Endodermal cell (in vitro differentiated cells): ENCODE results near the gene FBXL4. TPM values are rescaled to one million over a fixed set of nuclear protein-coding genes. Genes with fewer than 3 reads are reported as not detected.

Source experiments
- DNase-seq: peaks from one replicate; pipeline ENCODE4 v3.0.0-alpha.2; 2017
- H3K27ac ChIP-seq: 2 replicates; pipeline ENCODE4 v1.5.1; 2013; ENCODE audit warnings: mild to moderate bottlenecking, low read depth, low read length, moderate library complexity
- H3K27me3 ChIP-seq: 2 replicates; pipeline ENCODE4 v1.6.1; 2013; ENCODE audit warnings: mild to moderate bottlenecking, low read length, moderate library complexity; ENCODE audit not compliant: insufficient read depth, control insufficient read depth, poor library complexity, severe bottlenecking
- H3K36me3 ChIP-seq: 2 replicates; pipeline ENCODE4 v1.7.0; 2013; ENCODE audit warnings: mild to moderate bottlenecking, low read length, moderate library complexity; ENCODE audit not compliant: control insufficient read depth, insufficient read depth
- H3K4me1 ChIP-seq: one replicate; pipeline ENCODE4 v1.7.0; 2013; ENCODE audit warnings: low read length; ENCODE audit not compliant: control insufficient read depth, insufficient read depth
- H3K4me3 ChIP-seq: 2 replicates; pipeline ENCODE4 v1.5.1; 2013; ENCODE audit warnings: mild to moderate bottlenecking, low read length, moderate library complexity
- H3K9ac ChIP-seq: 2 replicates; pipeline ENCODE4 v1.6.1; 2013; ENCODE audit warnings: mild to moderate bottlenecking, low read length, moderate library complexity; ENCODE audit not compliant: poor library complexity, severe bottlenecking; ENCODE audit errors: extremely low read depth
- H3K9me3 ChIP-seq: 2 replicates; pipeline ENCODE4 v1.6.1; 2013; ENCODE audit warnings: mild to moderate bottlenecking, low read length, moderate library complexity; ENCODE audit not compliant: control insufficient read depth
- H3K27ac Mint-ChIP-seq: 2 replicates; pipeline ENCODE4 v1.8.0; 2020; ENCODE audit warnings: mixed read lengths
- H3K27me3 Mint-ChIP-seq: 2 replicates; pipeline ENCODE4 v1.8.0; 2021; ENCODE audit warnings: mild to moderate bottlenecking, mixed read lengths; ENCODE audit not compliant: insufficient read depth
- H3K36me3 Mint-ChIP-seq: 2 replicates; pipeline ENCODE4 v1.8.0; 2020; ENCODE audit warnings: low read depth, mixed read lengths
- H3K4me1 Mint-ChIP-seq: 2 replicates; pipeline ENCODE4 v1.8.0; 2020; ENCODE audit warnings: mixed read lengths
- H3K4me3 Mint-ChIP-seq: 2 replicates; pipeline ENCODE4 v1.8.0; 2020; ENCODE audit warnings: mild to moderate bottlenecking, moderate library complexity, mixed read lengths
- H3K9me3 Mint-ChIP-seq: 2 replicates; pipeline ENCODE4 v1.8.0; 2020; ENCODE audit warnings: mild to moderate bottlenecking, mixed read lengths
- CTCF ChIP-seq: fragments of 200-600 bp; sonication (generic); conservative IDR thresholded peaks from 2 replicates; pipeline ENCODE4 v1.5.0; 2021; ENCODE audit warnings: antibody characterized with exemption, mild to moderate bottlenecking
- WGBS, 2 experiments: methylation state at CpG; one replicate each; pipeline versions ENCODE4 v1.1.5 to v1.1.7; 2013; ENCODE audit warnings: missing lambda C conversion rate in 2 of 2, mixed read lengths in 1 of 2; ENCODE audit not compliant: insufficient coverage in 1 of 2, insufficient read length in 1 of 2; 5-methylcytosine and 5-hydroxymethylcytosine counted together
- total RNA-seq, 2 donors: library from RNA; stranded (reverse); fragmentation: NEBNext Ultra II Directional in 1 of 2; extraction: Animal tissue kit (Norgen Biotek cat#: 25700) in 1 of 2; gene quantifications; 2 replicates in 1 of 2; 3 replicates in 1 of 2; pipeline ENCODE4 v1.2.1, GENCODE V29; 2021

Gene FBXL4
- total RNA-seq, 2 donors from 2014 or later, result 14.1 to 17.4 TPM

- H3K27me3 ChIP-seq, result no peaks in the 10 kb centered on the region
- peaks cover 3% of the 10 kb centered on the region for H3K4me1 Mint-ChIP-seq
Measured at GRCh38 chr6:98973571-98973970, 25.8 kb upstream of the FBXL4 start.

GRCh38 chr6:98971303-98971702 lies 23.6 kb upstream of the FBXL4 start:
- H3K27ac Mint-ChIP-seq, result no peak overlapping the region
- no peak for DNase-seq
- no peaks in the 10 kb centered on the region for H3K4me1 Mint-ChIP-seq
- Histone ChIP-seq H3K27ac (no peak overlapping the region), H3K36me3 (no peaks in the 10 kb centered on the region), H3K4me3 (no peak overlapping the region), H3K4me1 (no peaks in the 10 kb centered on the region), H3K9ac (no peak overlapping the region), H3K27me3 (no peaks in the 10 kb centered on the region), H3K9me3 (peaks cover 13% of the 10 kb centered on the region)
- no peak overlapping the region for H3K4me3 Mint-ChIP-seq
- no peak for TF ChIP-seq CTCF
- peaks cover 1% of the 10 kb centered on the region for H3K36me3 Mint-ChIP-seq
- H3K9me3 Mint-ChIP-seq, result peaks cover 10% of the 10 kb centered on the region
- H3K27me3 Mint-ChIP-seq, result no peaks in the 10 kb centered on the region

More at GRCh38 chr6:98973571-98973970, 25.8 kb upstream of the FBXL4 start:
- Mint-ChIP-seq H3K27me3 (no peaks in the 10 kb centered on the region), H3K27ac (no peak overlapping the region), H3K4me3 (no peak overlapping the region), H3K9me3 (peaks cover 7% of the 10 kb centered on the region), H3K36me3 (peaks cover 1% of the 10 kb centered on the region)
- Histone ChIP-seq H3K9me3 (peaks cover 10% of the 10 kb centered on the region), H3K9ac (no peak overlapping the region), H3K4me3 (no peak overlapping the region), H3K27ac (no peak overlapping the region), H3K36me3 (no peaks in the 10 kb centered on the region), H3K4me1 (no peaks in the 10 kb centered on the region)
- DNase-seq, result no peak
- TF ChIP-seq CTCF, result no peak
- WGBS, 2 experiments, result 96 to 100% methylated on average over 1 of the region's 1 CpG

- no peak for TF ChIP-seq CTCF
- Histone ChIP-seq H3K4me1 (no peaks in the 10 kb centered on the region), H3K4me3 (no peak overlapping the region), H3K27me3 (no peaks in the 10 kb centered on the region), H3K9ac (no peak overlapping the region), H3K36me3 (no peaks in the 10 kb centered on the region), H3K27ac (no peak overlapping the region), H3K9me3 (peaks cover 13% of the 10 kb centered on the region)
- Mint-ChIP-seq H3K4me3 (no peak overlapping the region), H3K9me3 (peaks cover 10% of the 10 kb centered on the region), H3K4me1 (no peaks in the 10 kb centered on the region), H3K27ac (no peak overlapping the region), H3K27me3 (no peaks in the 10 kb centered on the region), H3K36me3 (peaks cover 1% of the 10 kb centered on the region)
- no peak for DNase-seq
- WGBS, 2 experiments, result 100% methylated on average over 1 of the region's 1 CpG
Measured at GRCh38 chr6:98970469-98970868, 22.7 kb upstream of the FBXL4 start.
